Cardiac fibroblast (primary cell): ENCODE data around the gene TBC1D1.

Experiments used
- DNase-seq, 2 donors: peaks; one replicate each; pipeline versions ENCODE4 v3.0.0 to v3.0.0-alpha.2; 2010; ENCODE audit warnings: low read depth in 2 of 2
- H3K4me3 ChIP-seq, 2 donors: replicated peaks in 1 of 2; 1 replicate in 1 of 2; 2 replicates in 1 of 2; pipeline ENCODE4 v1.5.1; 2011; ENCODE audit warnings: low read depth in 2 of 2, low read length in 2 of 2, mild to moderate bottlenecking in 2 of 2, moderate library complexity in 1 of 2
- CTCF ChIP-seq: IDR thresholded peaks from one replicate; pipeline ENCODE4 v1.5.1; 2011; ENCODE audit warnings: low read depth, mild to moderate bottlenecking, low read length, inconsistent platforms

TBC1D1 gene

GRCh38 chr4:38091636-38092035 lies 200.8 kb downstream of the TBC1D1 start:
- TF ChIP-seq CTCF, result no peak
- H3K4me3 ChIP-seq, result no peak overlapping the region
- DNase-seq, result peak; percentile 37 to 54

- TF ChIP-seq CTCF, result no peak
- DNase-seq, result peak in 1 of 2 donors; percentile 65
Measured at GRCh38 chr4:38092701-38093100, 201.8 kb downstream of the TBC1D1 start.

GRCh38 chr4:38094419-38094818 lies 203.5 kb downstream of the TBC1D1 start:
- no peak for TF ChIP-seq CTCF
- DNase-seq, result no peak
- no peak overlapping the region for H3K4me3 ChIP-seq

More at GRCh38 chr4:38092701-38093100, 201.8 kb downstream of the TBC1D1 start:
- H3K4me3 ChIP-seq, result no peak overlapping the region

- DNase-seq, result no peak
- TF ChIP-seq CTCF, result no peak
- no peak overlapping the region for H3K4me3 ChIP-seq
Measured at GRCh38 chr4:38095691-38096090, 204.8 kb downstream of the TBC1D1 start.

- no peak for DNase-seq
- no peak overlapping the region for H3K4me3 ChIP-seq
- TF ChIP-seq CTCF, result no peak
Measured at GRCh38 chr4:38097818-38098217, 206.9 kb downstream of the TBC1D1 start.

GRCh38 chr4:38099020-38099600 lies 208.2 kb downstream of the TBC1D1 start:
- TF ChIP-seq CTCF, result no peak
- H3K4me3 ChIP-seq, result no peak overlapping the region
- DNase-seq, result peak; percentile 40 to 74

GRCh38 chr4:38099908-38100407 lies 209.1 kb downstream of the TBC1D1 start:
- H3K4me3 ChIP-seq, result no peak overlapping the region
- no peak for TF ChIP-seq CTCF
- DNase-seq, result peak; percentile 92 to 93
